Loucy (cell line): ENCODE data around the gene GUCY1A1.

ENCODE experiments used
- H2AFZ ChIP-seq: fragments of 200-600 bp; sonication (generic); 2 replicates; pipeline ENCODE4 v1.6.0; 2016; ENCODE audit warnings: antibody characterized with exemption, mild to moderate bottlenecking, low read length, moderate library complexity
- H3F3A ChIP-seq: fragments of 200-600 bp; 2 replicates; pipeline ENCODE4 v1.6.0; 2016; ENCODE audit warnings: antibody characterized with exemption, low read depth, mild to moderate bottlenecking
- H3K27me3 ChIP-seq: fragments of 200-600 bp; sonication (generic); 2 replicates; pipeline ENCODE4 v1.6.1; 2014; ENCODE audit warnings: low read length, mild to moderate bottlenecking; ENCODE audit not compliant: insufficient read depth, poor library complexity, severe bottlenecking
- H3K36me3 ChIP-seq: fragments of 200-600 bp; sonication (generic); 2 replicates; pipeline ENCODE4 v1.6.1; 2016; ENCODE audit warnings: low read length; ENCODE audit not compliant: insufficient read depth
- H3K4me1 ChIP-seq: fragments of 200-600 bp; sonication (generic); 2 replicates; pipeline ENCODE4 v1.5.1; 2014; ENCODE audit warnings: low read length, mild to moderate bottlenecking; ENCODE audit not compliant: insufficient read depth, poor library complexity, severe bottlenecking
- H3K4me2 ChIP-seq: fragments of 200-600 bp; sonication (generic); 2 replicates; pipeline ENCODE4 v1.6.0; 2014; ENCODE audit warnings: antibody characterized with exemption, low read length, low read depth, mild to moderate bottlenecking; ENCODE audit not compliant: poor library complexity, severe bottlenecking
- H3K4me3 ChIP-seq: fragments of 200-600 bp; sonication (generic); 2 replicates; pipeline ENCODE4 v1.5.1; 2014; ENCODE audit warnings: low read length, mild to moderate bottlenecking, mixed read lengths; ENCODE audit not compliant: poor library complexity, severe bottlenecking
- H3K79me2 ChIP-seq: fragments of 200-600 bp; sonication (generic); 2 replicates; pipeline ENCODE4 v1.6.1; 2014; ENCODE audit warnings: low read length; ENCODE audit not compliant: insufficient read depth
- H3K9ac ChIP-seq: fragments of 200-600 bp; sonication (generic); 2 replicates; pipeline ENCODE4 v1.6.0; 2014; ENCODE audit warnings: mild to moderate bottlenecking, low read depth, low read length, moderate library complexity; ENCODE audit not compliant: poor library complexity, severe bottlenecking
- H3K9me2 ChIP-seq: fragments of 200-600 bp; sonication (generic); replicated peaks from 2 replicates; pipeline ENCODE4 v1.6.1; 2016; ENCODE audit warnings: low read depth, low read length, mixed read lengths
- H3K9me3 ChIP-seq: fragments of 200-600 bp; sonication (generic); 2 replicates; pipeline ENCODE4 v1.6.1; 2014; ENCODE audit warnings: mild to moderate bottlenecking, antibody characterized with exemption, low read length, low read depth; ENCODE audit not compliant: insufficient read depth
- H4K20me1 ChIP-seq: fragments of 200-600 bp; sonication (generic); 2 replicates; pipeline ENCODE4 v1.6.0; 2014; ENCODE audit warnings: antibody characterized with exemption, low read length, mild to moderate bottlenecking; ENCODE audit not compliant: insufficient read depth, poor library complexity, severe bottlenecking
- CTCF ChIP-seq: fragments of 200-600 bp; sonication (generic); conservative IDR thresholded peaks from 2 replicates; pipeline ENCODE4 v1.5.1; 2014; ENCODE audit warnings: mild to moderate bottlenecking, antibody characterized with exemption, low read length
- EZH2phosphoT487 ChIP-seq: fragments of 200-600 bp; IDR thresholded peaks from 2 replicates; pipeline ENCODE4 v1.6.1; 2018; ENCODE audit warnings: antibody characterized with exemption, mild to moderate bottlenecking, moderate library complexity, borderline replicate concordance

Gene GUCY1A1

GRCh38 chr4:155678011-155678410 is 11.4 kb downstream of the GUCY1A1 start:
- Histone ChIP-seq H3K27me3 (no peaks in the 10 kb centered on the region), H2AFZ (no peak overlapping the region), H4K20me1 (no peaks in the 10 kb centered on the region), H3K36me3 (no peaks in the 10 kb centered on the region), H3K9me3 (no peaks in the 10 kb centered on the region), H3K4me2 (no peak overlapping the region), H3K9me2 (no peaks in the 10 kb centered on the region), H3K4me1 (peaks cover 67% of the 10 kb centered on the region), H3F3A (no peaks in the 10 kb centered on the region), H3K79me2 (peaks cover 45% of the 10 kb centered on the region), H3K9ac (no peak overlapping the region), H3K4me3 (no peak overlapping the region)
- TF ChIP-seq EZH2phosphoT487 = no peak
- no peak for TF ChIP-seq CTCF

GRCh38 chr4:155679343-155679742 is 12.7 kb downstream of the GUCY1A1 start:
- Histone ChIP-seq H3K4me1 (peaks cover 67% of the 10 kb centered on the region), H3K79me2 (peaks cover 39% of the 10 kb centered on the region)

GRCh38 chr4:155681886-155682285 is 15.2 kb downstream of the GUCY1A1 start:
- Histone ChIP-seq H3K36me3 (no peaks in the 10 kb centered on the region), H3K79me2 (peaks cover 41% of the 10 kb centered on the region), H4K20me1 (no peaks in the 10 kb centered on the region), H3K9ac (peak overlapping the region; percentile 23), H2AFZ (no peak overlapping the region), H3K4me1 (peaks cover 60% of the 10 kb centered on the region), H3F3A (no peaks in the 10 kb centered on the region), H3K9me3 (no peaks in the 10 kb centered on the region), H3K4me3 (peak overlapping the region; percentile 28), H3K4me2 (peak overlapping the region; percentile 56), H3K9me2 (no peaks in the 10 kb centered on the region), H3K27me3 (no peaks in the 10 kb centered on the region)
- no peak for TF ChIP-seq CTCF
- TF ChIP-seq EZH2phosphoT487 = no peak

More at GRCh38 chr4:155679343-155679742, 12.7 kb downstream of the GUCY1A1 start:
- no peak overlapping the region for H2AFZ ChIP-seq
- no peaks in the 10 kb centered on the region for H4K20me1 ChIP-seq
- no peaks in the 10 kb centered on the region for H3K9me2 ChIP-seq
- H3K9me3 ChIP-seq = no peaks in the 10 kb centered on the region
- no peak overlapping the region for H3K4me2 ChIP-seq
- no peaks in the 10 kb centered on the region for H3K36me3 ChIP-seq
- no peak overlapping the region for H3K9ac ChIP-seq
- H3K4me3 ChIP-seq = no peak overlapping the region
- H3F3A ChIP-seq = no peaks in the 10 kb centered on the region
- no peaks in the 10 kb centered on the region for H3K27me3 ChIP-seq
- no peak for TF ChIP-seq CTCF
- no peak for TF ChIP-seq EZH2phosphoT487
